ENCODE data around the gene CHRDL2.

Gene CHRDL2

GRCh38 chr11:74686792-74687191, 44.4 kb downstream of the CHRDL2 start:
- no peak overlapping the region for H3K27ac ChIP-seq
- no peak for TF ChIP-seq CTCF (conservative IDR thresholded peaks at IDR 0.05)

- no peak overlapping the region for H3K27ac ChIP-seq
- no peak for TF ChIP-seq CTCF (conservative IDR thresholded peaks at IDR 0.05)
Observed at GRCh38 chr11:74685905-74686304, 45.3 kb downstream of the CHRDL2 start.

- no peak overlapping the region for H3K27ac ChIP-seq
- no peak for TF ChIP-seq CTCF (conservative IDR thresholded peaks at IDR 0.05)
Observed at GRCh38 chr11:74685338-74685737, 45.9 kb downstream of the CHRDL2 start.

GRCh38 chr11:74684661-74685060, 46.6 kb downstream of the CHRDL2 start:
- no peak overlapping the region for H3K27ac ChIP-seq
- no peak for TF ChIP-seq CTCF (conservative IDR thresholded peaks at IDR 0.05)

- no peak for TF ChIP-seq CTCF (conservative IDR thresholded peaks at IDR 0.05)
- peak overlapping the region; percentile 73; the same call in 1 of the 2 replicates for H3K27ac ChIP-seq
Observed at GRCh38 chr11:74683941-74684481, 47.2 kb downstream of the CHRDL2 start.

- peak overlapping the region; percentile 73; the same call in 1 of the 2 replicates for H3K27ac ChIP-seq
- peak; percentile 64 for TF ChIP-seq CTCF (conservative IDR thresholded peaks at IDR 0.05)
Observed at GRCh38 chr11:74683279-74683871, 47.9 kb downstream of the CHRDL2 start.

GRCh38 chr11:74682731-74683278, 48.4 kb downstream of the CHRDL2 start:
- TF ChIP-seq CTCF (conservative IDR thresholded peaks at IDR 0.05) = no peak
- peak overlapping the region; percentile 73 for H3K27ac ChIP-seq
